GM18519 (cell line): ENCODE measurements around the gene RTBDN.
"Not testable (repeated sequence)": the region's sequence is repeated elsewhere in the genome, so short reads cannot be mapped to it uniquely, and the experiment has no call there.

Source experiments
- ATAC-seq: cut with Tn5 transposase; IDR thresholded peaks from one replicate; pipeline ENCODE4 v1.9.1; 2021; ENCODE audit warnings: mild to moderate bottlenecking, moderate library complexity; ENCODE audit not compliant: unreplicated experiment, low FRiP score

RTBDN gene

DNA sequence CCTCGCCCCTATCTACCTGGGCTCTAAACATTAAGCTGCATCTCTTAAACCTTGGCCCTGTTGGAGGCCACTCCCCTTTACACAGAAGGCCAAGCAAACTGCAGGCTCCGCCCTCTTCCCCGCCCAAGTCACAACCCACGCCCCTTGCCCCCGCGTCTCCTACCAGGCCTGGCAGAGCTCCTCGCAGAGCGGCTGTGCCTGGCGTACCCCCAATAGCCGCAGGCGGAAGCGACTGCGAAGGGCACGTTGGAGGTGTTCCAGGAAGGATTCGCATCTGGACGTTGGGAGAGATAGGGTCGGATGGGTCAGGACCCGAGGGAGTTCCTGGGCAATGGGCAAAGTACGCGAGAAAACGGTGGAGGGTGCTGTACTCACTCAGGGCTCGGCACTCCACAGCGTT lies 5.9 kb downstream of the RTBDN start:
- ATAC-seq, result no peak

DNA sequence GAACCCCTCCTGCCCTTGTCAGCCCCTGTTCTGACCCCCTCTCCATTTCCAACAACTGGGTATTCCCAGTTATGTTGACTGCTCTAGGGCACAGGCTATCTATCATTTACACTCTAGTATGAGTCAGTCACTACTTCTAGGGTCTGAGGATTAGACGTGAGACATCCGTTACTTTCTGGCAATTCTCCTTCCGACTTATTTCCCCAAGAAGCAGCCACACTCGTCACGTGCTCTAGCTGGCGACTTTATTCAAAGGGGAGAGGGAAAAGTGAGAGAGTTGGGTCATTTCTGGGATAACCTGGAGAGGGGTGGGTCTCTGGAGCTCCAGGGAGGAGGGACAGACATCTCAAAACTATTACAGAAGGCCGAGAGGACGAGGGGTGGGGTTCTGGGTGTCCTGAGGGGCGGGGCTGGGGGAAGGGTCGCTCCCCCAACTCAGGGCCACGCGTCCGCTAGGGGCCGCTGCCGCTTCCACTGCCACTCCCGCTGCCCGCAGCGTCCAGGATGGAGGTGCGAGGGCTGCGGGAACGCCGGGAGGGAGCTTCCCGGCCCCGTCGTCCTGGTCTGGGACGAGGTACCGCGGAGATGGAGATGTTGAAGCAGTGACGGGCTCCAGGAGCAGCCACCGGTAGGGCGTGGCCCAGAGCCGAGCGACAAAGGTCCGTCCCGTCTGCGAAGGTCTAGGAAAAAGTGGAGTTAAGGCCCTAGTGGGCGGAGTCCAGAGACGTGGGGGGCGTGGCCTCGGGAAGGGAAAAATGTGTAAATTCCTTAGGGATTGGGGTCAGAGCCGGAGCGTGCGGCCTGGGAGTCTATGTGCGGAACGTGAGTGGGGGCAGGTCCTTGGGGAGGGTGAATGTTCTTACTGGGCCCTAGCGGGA lies 8.9 kb downstream of the RTBDN start:
- no peak for ATAC-seq

- no peak for ATAC-seq
Measured at GRCh38 chr19:12821761-12822160, 12.6 kb downstream of the RTBDN start.

- ATAC-seq, result not testable (repeated sequence)
Measured at GRCh38 chr19:12817810-12818209, 16.6 kb downstream of the RTBDN start.

GRCh38 chr19:12817188-12817587 lies 17.2 kb downstream of the RTBDN start:
- ATAC-seq, result not testable (repeated sequence)

- ATAC-seq, result no peak
Measured at GRCh38 chr19:12815088-12815487, 19.3 kb downstream of the RTBDN start.

DNA sequence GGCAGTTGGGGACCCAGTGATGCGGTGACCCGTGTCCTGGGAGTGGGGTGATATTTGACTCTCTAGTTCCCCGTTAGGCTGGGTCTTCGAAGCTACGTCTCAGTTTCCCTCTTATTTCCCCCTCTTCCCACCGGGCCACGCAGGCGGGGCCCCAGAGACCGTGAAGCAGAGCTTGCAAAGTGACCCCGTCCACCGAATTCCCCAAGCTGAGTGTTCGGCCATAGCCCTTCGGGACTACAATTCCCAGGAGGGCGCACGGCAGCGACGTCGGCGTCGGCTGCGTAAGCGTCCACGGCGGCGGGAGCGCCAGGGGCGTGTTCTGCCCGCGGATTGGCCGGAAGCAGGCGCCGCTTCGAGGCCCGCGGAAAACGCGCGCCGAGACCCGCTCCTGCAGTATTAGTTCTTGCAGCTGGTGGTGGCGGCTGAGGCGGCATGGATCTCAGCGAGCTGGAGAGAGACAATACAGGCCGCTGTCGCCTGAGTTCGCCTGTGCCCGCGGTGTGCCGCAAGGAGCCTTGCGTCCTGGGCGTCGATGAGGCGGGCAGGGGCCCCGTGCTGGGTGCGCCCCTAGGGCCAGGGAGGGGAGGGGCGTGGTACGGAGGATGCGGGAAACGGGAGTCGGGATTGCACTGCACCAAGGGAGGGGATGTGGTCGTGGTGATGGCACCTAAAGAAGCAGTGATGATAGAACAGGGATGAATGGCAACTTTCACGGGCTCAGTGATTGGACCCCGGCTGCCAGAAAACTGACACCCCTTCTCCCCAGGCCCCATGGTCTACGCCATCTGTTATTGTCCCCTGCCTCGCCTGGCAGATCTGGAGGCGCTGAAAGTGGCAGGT lies 27.9 kb downstream of the RTBDN start, which contains the start of gene RNASEH2A:
RNASEH2A (plus strand) TSS at position 343 of the 840 bp plus-strand sequence; CDS start at position 433, 90 bp downstream.
- peak; percentile 64 for ATAC-seq

DNA sequence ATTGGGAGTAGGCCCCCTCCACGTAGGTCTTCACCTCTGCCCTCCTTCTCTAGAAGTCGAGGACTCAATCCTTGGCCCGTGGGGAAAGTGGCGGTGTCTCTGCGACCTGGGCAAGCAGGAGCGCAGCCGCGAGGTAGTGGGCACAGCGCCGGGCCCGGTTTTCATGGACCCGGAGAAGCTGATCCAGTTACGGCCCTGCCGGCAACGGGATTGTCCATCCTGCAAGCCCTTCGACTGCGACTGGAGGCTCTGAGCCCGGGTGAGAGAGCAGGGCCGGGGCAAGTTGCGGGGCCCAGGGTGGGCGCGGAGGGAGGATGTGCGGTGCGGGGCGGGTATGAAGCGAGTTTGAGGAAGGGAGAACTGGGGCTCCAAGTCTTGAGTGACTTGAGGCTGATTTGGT lies 30.3 kb downstream of the RTBDN start:
- no peak for ATAC-seq

GRCh38 chr19:12802267-12803106 lies 31.9 kb downstream of the RTBDN start:
- ATAC-seq, result no peak

DNA sequence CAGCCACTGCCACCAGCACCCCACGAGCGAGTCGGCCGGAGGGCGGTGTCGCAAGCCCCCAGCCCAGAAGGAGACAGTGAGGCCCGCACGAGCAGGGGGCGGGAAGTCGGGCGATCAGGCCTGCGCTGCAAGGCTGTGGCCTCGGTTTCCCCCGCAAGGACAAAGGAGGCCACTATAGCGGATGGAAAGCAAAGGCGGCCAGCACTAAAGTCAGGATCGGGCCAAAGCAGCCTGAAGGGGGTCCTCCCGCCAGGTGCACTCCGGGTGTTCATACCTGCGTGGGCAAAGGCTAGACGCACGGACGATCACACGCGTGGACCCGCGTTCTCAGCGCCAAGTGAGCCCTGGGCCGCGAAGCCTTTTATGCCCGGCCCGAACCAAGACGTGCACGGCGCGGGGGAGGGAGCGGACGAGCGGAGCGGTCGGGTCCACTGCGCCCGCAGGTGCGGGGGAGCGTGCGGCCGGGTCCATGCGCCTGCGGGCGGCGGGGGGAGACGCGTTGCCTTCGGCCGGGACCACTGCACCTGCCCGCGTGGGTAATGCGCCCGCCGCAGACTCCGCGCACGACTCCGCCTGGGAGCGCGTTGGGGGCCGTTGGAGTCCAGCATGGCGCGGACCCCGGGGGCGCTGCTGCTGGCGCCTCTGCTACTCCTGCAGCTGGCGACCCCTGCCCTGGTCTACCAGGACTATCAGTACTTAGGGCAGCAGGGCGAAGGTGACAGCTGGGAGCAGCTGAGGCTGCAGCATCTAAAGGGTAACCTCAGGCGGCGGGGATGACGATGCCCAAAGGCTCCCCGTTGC lies 32.7 kb downstream of the RTBDN start, which contains the start of the genes PRDX2 and THSD8:
PRDX2 (minus strand) TSS at position 335 of the 801 bp plus-strand sequence. CDS start 539 bp downstream, outside the sequence.
THSD8 (plus strand) TSS at position 604 of the 801 bp plus-strand sequence; CDS start at position 607, 3 bp downstream.
- no peak for ATAC-seq

GRCh38 chr19:12800923-12801465 lies 33.4 kb downstream of the RTBDN start:
- ATAC-seq, result no peak

DNA sequence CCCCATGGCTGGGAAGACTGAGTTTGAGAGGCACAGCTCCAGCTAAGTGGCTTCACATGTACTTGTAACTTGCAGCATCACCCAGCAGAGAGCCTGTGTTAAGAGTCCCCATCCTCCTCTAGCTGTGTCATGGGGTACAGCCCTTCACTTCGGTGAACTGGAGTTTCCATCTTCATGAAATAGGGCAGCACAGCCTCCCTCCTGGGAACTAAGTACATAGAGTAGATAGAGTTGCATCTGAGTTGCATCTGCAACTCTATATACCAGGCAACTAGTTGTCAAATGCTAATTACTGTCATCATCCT lies 34.0 kb downstream of the RTBDN start:
- no peak for ATAC-seq

DNA sequence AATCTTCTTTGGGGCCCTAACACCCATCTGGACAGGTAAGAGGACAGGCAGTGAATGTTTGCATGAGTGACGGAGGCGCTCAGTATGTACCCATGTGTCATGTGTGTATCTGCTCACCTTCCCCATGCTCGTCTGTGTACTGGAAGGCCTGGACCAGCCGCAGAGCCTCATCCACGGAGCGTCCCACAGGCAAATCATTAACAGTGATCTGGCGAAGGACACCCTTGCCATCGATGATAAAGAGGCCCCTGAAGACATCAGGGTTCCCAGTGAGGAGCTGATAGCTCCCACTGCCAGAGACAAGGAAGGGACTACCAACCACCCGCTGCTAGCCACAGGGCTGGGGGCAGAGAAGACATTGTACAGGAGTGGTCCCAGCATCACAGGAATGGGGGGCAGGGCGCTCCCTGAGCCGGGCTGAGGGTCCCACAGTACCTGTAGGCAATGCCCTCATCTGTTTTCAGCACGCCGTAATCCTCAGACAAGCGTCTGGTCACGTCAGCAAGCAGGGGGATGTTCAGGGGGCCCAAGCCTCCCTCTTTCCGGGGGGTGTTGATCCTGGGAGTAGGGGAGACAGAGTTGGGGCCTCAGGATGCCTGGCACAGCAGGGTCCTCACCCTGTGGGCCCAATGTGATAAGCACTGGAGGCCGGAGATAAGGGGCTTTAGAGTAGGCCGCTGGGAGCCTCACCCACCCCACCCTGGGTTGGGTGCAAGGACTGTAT lies 34.5 kb downstream of the RTBDN start:
- ATAC-seq, result no peak

- ATAC-seq, result not testable (repeated sequence)
Measured at GRCh38 chr19:12797607-12798006, 36.8 kb downstream of the RTBDN start.

- ATAC-seq, result no peak
Measured at GRCh38 chr19:12797141-12797587, 37.2 kb downstream of the RTBDN start.

GRCh38 chr19:12796146-12797071 lies 38.0 kb downstream of the RTBDN start:
- ATAC-seq, result no peak

DNA sequence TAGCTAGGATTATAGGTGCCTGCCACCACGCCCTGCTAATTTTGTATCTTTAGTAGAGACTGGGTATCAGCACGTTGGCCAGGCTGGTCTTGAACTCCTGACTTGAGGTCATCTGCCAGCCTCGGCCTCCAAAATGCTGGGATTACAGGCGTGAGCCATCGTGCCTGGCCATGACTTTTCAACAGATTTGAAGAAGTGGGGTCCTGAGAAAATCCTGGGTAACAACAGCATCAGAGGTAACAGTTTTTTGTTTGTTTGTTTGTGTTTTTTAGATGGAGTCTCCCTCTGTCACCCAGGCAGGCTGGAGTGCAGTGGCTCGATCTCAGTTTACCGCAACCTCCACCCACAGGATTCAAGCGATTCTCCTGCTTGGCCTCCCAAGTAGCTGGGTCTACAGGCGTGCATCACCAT lies 39.4 kb downstream of the RTBDN start:
- no peak for ATAC-seq
